ENCODE results near the gene MYBBP1A.
"Not testable (repeated sequence)": the region's sequence is repeated elsewhere in the genome, so short reads cannot be mapped to it uniquely, and the experiment has no call there.

The MYBBP1A gene

GRCh38 chr17:4588391-4588790 is 33.2 kb upstream of the MYBBP1A start:
- no peak for DNase-seq

GRCh38 chr17:4587803-4588202 is 32.6 kb upstream of the MYBBP1A start:
- no peak for DNase-seq

GRCh38 chr17:4587195-4587594 is 32.0 kb upstream of the MYBBP1A start:
- no peak for DNase-seq

- DNase-seq = no peak
Measured at GRCh38 chr17:4586043-4586442, 30.9 kb upstream of the MYBBP1A start.

- no peak for DNase-seq
Measured at GRCh38 chr17:4585638-4585994, 30.4 kb upstream of the MYBBP1A start.

- no peak for DNase-seq
Measured at GRCh38 chr17:4584917-4585637, 29.9 kb upstream of the MYBBP1A start.

GRCh38 chr17:4584101-4584916 is 29.1 kb upstream of the MYBBP1A start, which contains the start of gene SMTNL2:
Gene SMTNL2 (plus strand): TSS chr17:4584529. CDS start chr17:4584606, 77 bp downstream.
- DNase-seq = no peak

- peak; percentile 20 for DNase-seq
Measured at GRCh38 chr17:4583782-4584100, 28.6 kb upstream of the MYBBP1A start.

- DNase-seq = no peak
Measured at GRCh38 chr17:4583206-4583605, 28.0 kb upstream of the MYBBP1A start.

- DNase-seq = no peak
Measured at GRCh38 chr17:4582691-4583090, 27.5 kb upstream of the MYBBP1A start.

- DNase-seq = no peak
Measured at GRCh38 chr17:4582101-4582501, 26.9 kb upstream of the MYBBP1A start.

- no peak for DNase-seq
Measured at GRCh38 chr17:4580291-4580690, 25.1 kb upstream of the MYBBP1A start.

GRCh38 chr17:4579678-4580077 is 24.5 kb upstream of the MYBBP1A start:
- no peak for DNase-seq

GRCh38 chr17:4578349-4578748 is 23.2 kb upstream of the MYBBP1A start:
- not testable (repeated sequence) for DNase-seq

- no peak for DNase-seq
Measured at GRCh38 chr17:4577386-4577993, 22.3 kb upstream of the MYBBP1A start.

- no peak for DNase-seq
Measured at GRCh38 chr17:4576729-4577322, 21.6 kb upstream of the MYBBP1A start.

GRCh38 chr17:4576161-4576558 is 21.0 kb upstream of the MYBBP1A start:
- DNase-seq = no peak

GRCh38 chr17:4574448-4575045 is 19.4 kb upstream of the MYBBP1A start:
- DNase-seq = no peak

- no peak for DNase-seq
Measured at GRCh38 chr17:4573669-4574068, 18.5 kb upstream of the MYBBP1A start.

GRCh38 chr17:4573115-4573514 is 17.9 kb upstream of the MYBBP1A start:
- DNase-seq = no peak

- no peak for DNase-seq
Measured at GRCh38 chr17:4572131-4572530, 16.9 kb upstream of the MYBBP1A start.

GRCh38 chr17:4569591-4569990 is 14.4 kb upstream of the MYBBP1A start:
- no peak for DNase-seq

GRCh38 chr17:4566785-4567184 is 11.6 kb upstream of the MYBBP1A start:
- DNase-seq = peak; percentile 60
